HG03064 (cell line): ENCODE measurements around the gene MRGPRX2.

Experiments
- ATAC-seq: cut with Tn5 transposase; IDR thresholded peaks from one replicate; pipeline ENCODE4 v1.9.1; 2021; ENCODE audit warnings: low read depth; ENCODE audit not compliant: unreplicated experiment

MRGPRX2 gene

DNA sequence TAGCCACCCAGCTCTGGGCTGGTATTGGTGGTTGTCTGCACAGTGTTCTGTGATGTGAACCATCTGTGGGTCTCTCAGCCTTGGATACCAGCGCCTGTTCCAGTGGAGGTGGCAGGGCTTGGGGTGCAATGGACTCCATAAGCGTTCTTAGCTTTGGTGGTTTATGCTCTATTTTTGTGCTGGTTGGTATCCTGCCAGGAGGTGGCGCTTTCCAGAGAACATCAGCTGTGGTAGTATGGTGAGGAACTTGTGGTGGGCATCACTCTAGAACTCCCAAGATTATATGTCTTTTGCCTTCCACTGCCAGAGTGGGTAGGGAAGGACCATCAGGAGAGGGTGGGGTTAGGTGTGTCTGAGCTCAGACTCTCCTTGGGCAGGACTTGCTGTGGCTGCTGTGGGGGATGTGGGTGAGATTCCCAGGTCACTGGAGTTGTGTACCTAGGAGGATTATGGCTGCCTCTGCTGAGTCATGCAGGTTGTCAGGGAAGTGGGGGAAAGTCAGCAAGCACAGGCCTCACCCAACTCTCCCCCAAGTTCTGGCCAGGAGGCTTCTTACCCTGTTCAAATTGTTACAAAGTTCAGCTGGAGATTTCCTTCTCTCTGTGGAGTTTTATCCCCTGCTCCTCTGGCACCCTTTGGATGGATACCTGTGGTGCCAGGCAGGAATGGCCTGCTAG lies 47.2 kb downstream of the MRGPRX2 start:
- no peak for ATAC-seq

DNA sequence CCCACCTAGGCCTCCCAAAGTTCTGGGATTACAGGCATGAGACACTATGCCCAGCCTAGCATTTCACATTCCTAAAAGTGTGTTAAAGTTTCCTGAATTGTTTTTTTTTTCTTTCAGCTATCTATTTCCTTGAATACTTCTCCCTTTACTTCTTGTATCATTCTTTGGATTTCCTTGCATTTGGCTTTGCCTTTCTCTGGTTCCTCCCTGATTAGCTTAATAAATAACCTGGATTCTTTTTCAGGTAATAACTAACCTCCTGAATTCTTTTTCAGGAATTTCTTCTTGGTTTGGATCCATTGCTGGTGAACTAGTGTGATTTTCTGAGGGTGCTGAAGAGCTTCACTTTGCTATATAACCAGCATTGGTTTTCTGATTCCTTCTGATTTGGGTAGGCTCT lies 47.9 kb downstream of the MRGPRX2 start:
- no peak for ATAC-seq
